Measurements from ENCODE around the gene TAS2R60. TPM values are rescaled to one million over a fixed set of nuclear protein-coding genes. Genes with fewer than 3 reads are reported as not detected.

The TAS2R60 gene
- polyA plus RNA-seq, 1 donor (not counting 4 experiments of a cell fraction or from before 2014, with no cell fraction given): 0.17 TPM

DNA sequence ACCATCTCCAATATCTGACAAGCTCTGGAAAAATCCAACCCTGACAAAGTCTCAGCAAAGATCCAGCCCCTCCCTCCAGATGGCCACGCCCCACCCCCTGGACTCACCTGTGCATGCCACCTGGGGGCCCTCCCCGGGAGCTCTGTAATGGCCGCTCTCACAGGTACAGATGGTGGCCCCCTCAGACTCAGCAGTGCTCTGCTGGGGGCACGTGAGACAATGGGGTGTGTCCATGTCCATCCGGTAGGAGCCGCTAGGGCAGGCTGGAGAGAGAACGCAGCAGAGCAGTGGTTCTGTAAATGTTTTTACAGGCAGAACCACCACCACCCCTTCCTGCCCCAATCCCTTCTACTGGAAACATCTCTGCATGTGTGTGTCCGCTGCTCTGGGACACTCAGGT lies 44.1 kb upstream of the TAS2R60 start:
- Histone ChIP-seq H2AFZ (ENCODE audit: control insufficient read depth, low read length) (no peak overlapping the region), H4K20me1 (ENCODE audit: control insufficient read depth, extremely low read depth, insufficient read depth, low read length) (no peaks in the 10 kb centered on the region), H3K36me3 (ENCODE audit: control insufficient read depth in 2 of 2, extremely low read depth in 1 of 2, insufficient read depth in 2 of 2, low read length in 2 of 2) (peaks cover 17 to 22% of the 10 kb centered on the region in 2 experiments), H3K4me2 (ENCODE audit: control insufficient read depth, extremely low read depth, insufficient read depth, low read depth, low read length) (no peak overlapping the region), H3K9ac (ENCODE audit: control insufficient read depth, extremely low read depth, insufficient read depth, low read length) (no peak overlapping the region), H3K27ac (ENCODE audit: control insufficient read depth, insufficient read depth, low read length) (no peak overlapping the region), H3K27me3 (ENCODE audit: control insufficient read depth, extremely low read depth, insufficient read depth, low read length) (no peaks in the 10 kb centered on the region), H3K79me2 (ENCODE audit: control insufficient read depth, insufficient read depth, low read length) (no peaks in the 10 kb centered on the region), H3K4me1 (ENCODE audit: control insufficient read depth, extremely low read depth, insufficient read depth, low read length) (no peaks in the 10 kb centered on the region), H3K4me3 (ENCODE audit: control insufficient read depth in 2 of 3, extremely low read depth in 1 of 3, insufficient read depth in 2 of 3, low read depth in 1 of 3, low read length in 3 of 3) (no peak overlapping the region), H3K9me1 (ENCODE audit: control insufficient read depth, extremely low read depth, insufficient read depth, low read length) (peaks cover 3% of the 10 kb centered on the region), H3K9me3 (ENCODE audit: control insufficient read depth, low read depth, low read length) (no peaks in the 10 kb centered on the region)
- dilution Hi-C loops (cut with MboI; ENCODE audit: extremely low pct_ligation_motif_present, low sequenced_read_pairs): no loop called here
- DNase-seq (ENCODE audit: low read depth, low spot score) (no peak), FAIRE-seq (no peak)
- TF ChIP-seq, protein P1, sequence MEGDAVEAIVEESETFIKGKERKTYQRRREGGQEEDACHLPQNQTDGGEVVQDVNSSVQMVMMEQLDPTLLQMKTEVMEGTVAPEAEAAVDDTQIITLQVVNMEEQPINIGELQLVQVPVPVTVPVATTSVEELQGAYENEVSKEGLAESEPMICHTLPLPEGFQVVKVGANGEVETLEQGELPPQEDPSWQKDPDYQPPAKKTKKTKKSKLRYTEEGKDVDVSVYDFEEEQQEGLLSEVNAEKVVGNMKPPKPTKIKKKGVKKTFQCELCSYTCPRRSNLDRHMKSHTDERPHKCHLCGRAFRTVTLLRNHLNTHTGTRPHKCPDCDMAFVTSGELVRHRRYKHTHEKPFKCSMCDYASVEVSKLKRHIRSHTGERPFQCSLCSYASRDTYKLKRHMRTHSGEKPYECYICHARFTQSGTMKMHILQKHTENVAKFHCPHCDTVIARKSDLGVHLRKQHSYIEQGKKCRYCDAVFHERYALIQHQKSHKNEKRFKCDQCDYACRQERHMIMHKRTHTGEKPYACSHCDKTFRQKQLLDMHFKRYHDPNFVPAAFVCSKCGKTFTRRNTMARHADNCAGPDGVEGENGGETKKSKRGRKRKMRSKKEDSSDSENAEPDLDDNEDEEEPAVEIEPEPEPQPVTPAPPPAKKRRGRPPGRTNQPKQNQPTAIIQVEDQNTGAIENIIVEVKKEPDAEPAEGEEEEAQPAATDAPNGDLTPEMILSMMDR (optimal IDR thresholded peaks at IDR 0.05 in 1 of 3, IDR thresholded peaks at IDR 0.05 in 1 of 3, conservative IDR thresholded peaks at IDR 0.05 in 1 of 3; ENCODE audit: extremely low read depth in 1 of 3, insufficient read depth in 2 of 3, low read length in 3 of 3): no peak
- TF ChIP-seq EZH2 (IDR thresholded peaks at IDR 0.05; ENCODE audit: low read length): no peak

DNA sequence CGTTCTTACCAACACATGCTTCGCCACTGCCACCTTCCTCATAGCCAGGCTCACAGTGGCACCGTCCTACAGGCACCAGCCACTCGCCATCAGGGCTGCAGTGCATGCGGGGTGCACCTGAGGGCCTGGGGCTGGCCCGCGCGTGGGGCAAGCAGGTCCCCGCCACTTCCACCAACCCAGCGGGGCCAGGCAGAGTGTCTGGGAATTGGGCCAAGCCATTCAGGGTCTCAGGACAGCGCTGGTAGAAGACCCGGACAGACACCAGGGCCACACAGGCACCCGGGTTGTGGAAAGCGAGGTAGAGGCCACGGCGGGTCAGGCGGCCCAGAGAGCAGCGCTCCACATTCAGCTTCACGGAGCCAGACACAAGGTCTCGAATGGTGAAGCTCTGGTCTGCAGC lies 43.6 kb upstream of the TAS2R60 start:
- no peaks in the 10 kb centered on the region for H3K9me3 ChIP-seq (ENCODE audit: control insufficient read depth, low read depth, low read length)
- H3K4me2 ChIP-seq (ENCODE audit: control insufficient read depth, extremely low read depth, insufficient read depth, low read depth, low read length): no peak overlapping the region
- no peaks in the 10 kb centered on the region for H4K20me1 ChIP-seq (ENCODE audit: control insufficient read depth, extremely low read depth, insufficient read depth, low read length)
- no peak for FAIRE-seq
- H3K79me2 ChIP-seq (ENCODE audit: control insufficient read depth, insufficient read depth, low read length): no peaks in the 10 kb centered on the region
- no peak overlapping the region for H3K4me3 ChIP-seq (ENCODE audit: control insufficient read depth in 2 of 3, extremely low read depth in 1 of 3, insufficient read depth in 2 of 3, low read depth in 1 of 3, low read length in 3 of 3)
- DNase-seq (ENCODE audit: low read depth, low spot score): no peak
- dilution Hi-C loops (cut with MboI; ENCODE audit: extremely low pct_ligation_motif_present, low sequenced_read_pairs): no loop called here
- no peak overlapping the region for H3K27ac ChIP-seq (ENCODE audit: control insufficient read depth, insufficient read depth, low read length)
- H2AFZ ChIP-seq (ENCODE audit: control insufficient read depth, low read length): no peak overlapping the region
- TF ChIP-seq, protein P1 (optimal IDR thresholded peaks at IDR 0.05 in 1 of 3, IDR thresholded peaks at IDR 0.05 in 1 of 3, conservative IDR thresholded peaks at IDR 0.05 in 1 of 3; ENCODE audit: extremely low read depth in 1 of 3, insufficient read depth in 2 of 3, low read length in 3 of 3): no peak
- TF ChIP-seq EZH2 (IDR thresholded peaks at IDR 0.05; ENCODE audit: low read length): no peak
- peaks cover 17 to 22% of the 10 kb centered on the region in 2 experiments for H3K36me3 ChIP-seq (ENCODE audit: control insufficient read depth in 2 of 2, extremely low read depth in 1 of 2, insufficient read depth in 2 of 2, low read length in 2 of 2)
- H3K9ac ChIP-seq (ENCODE audit: control insufficient read depth, extremely low read depth, insufficient read depth, low read length): no peak overlapping the region
- H3K27me3 ChIP-seq (ENCODE audit: control insufficient read depth, extremely low read depth, insufficient read depth, low read length): no peaks in the 10 kb centered on the region
- H3K4me1 ChIP-seq (ENCODE audit: control insufficient read depth, extremely low read depth, insufficient read depth, low read length): no peaks in the 10 kb centered on the region
- H3K9me1 ChIP-seq (ENCODE audit: control insufficient read depth, extremely low read depth, insufficient read depth, low read length): peaks cover 3% of the 10 kb centered on the region

All from keratinocyte (primary cell).